Omental fat pad (tissue), 4 donors: ENCODE measurements around the gene TRIM40. TPM values are rescaled to one million over a fixed set of nuclear protein-coding genes. Genes with fewer than 3 reads are reported as not detected.

ENCODE experiments used
- ATAC-seq: fragments of 150-250 bp; one replicate; pipeline ENCODE4 v1.9.1; 2016; ENCODE audit warnings: mild to moderate bottlenecking, moderate library complexity; ENCODE audit not compliant: low FRiP score
- DNase-seq: peaks from one replicate; pipeline ENCODE4 v3.0.0-alpha.2; 2019; ENCODE audit warnings: low spot score
- CTCF ChIP-seq, 3 donors: fragments of 450-650 bp; IDR thresholded peaks; one replicate each; pipeline ENCODE4 v1.5.1; 2016 to 2017; ENCODE audit warnings: antibody characterized with exemption in 3 of 3, mild to moderate bottlenecking in 3 of 3, moderate library complexity in 2 of 3
- small RNA-seq: library from RNA; depleted of rRNA; stranded (forward); fragments of <200 nt; gene quantifications from one replicate; pipeline ENCODE3, GENCODE V24; 2016
- total RNA-seq, 4 donors: library from RNA; depleted of rRNA; stranded (reverse); fragments of >200 nt; gene quantifications; one replicate each; pipeline ENCODE4 v1.1.0, GENCODE V29; 2016

The TRIM40 gene
- total RNA-seq, 4 donors from 2014 or later, result not detected

- DNase-seq (no peak), ATAC-seq (no peak)
- no peak for TF ChIP-seq CTCF (IDR thresholded peaks at IDR 0.05)
Observed at GRCh38 chr6:30194797-30195690, 59.1 kb downstream of the TRIM40 start.

- DNase-seq, result no peak
- TF ChIP-seq CTCF (IDR thresholded peaks at IDR 0.05), result no peak
- ATAC-seq, result no peak
Observed at GRCh38 chr6:30195951-30196350, 60.0 kb downstream of the TRIM40 start.

- no peak for ATAC-seq
Observed at GRCh38 chr6:30196376-30196775, 60.4 kb downstream of the TRIM40 start.

More at GRCh38 chr6:30196376-30196775, 60.4 kb downstream of the TRIM40 start:
- no peak for TF ChIP-seq CTCF (IDR thresholded peaks at IDR 0.05)
- no peak for DNase-seq

Small RNAs within 50 kb of the gene (small RNA-seq; reads per million reads assigned to genes)
- gene RF00554, result not detected

Other genes with a start within 250 kb of the TRIM40 start
- gene HLA-A, start 193.6 kb upstream of the TRIM40 start, total RNA-seq, result 100 to 1,000 TPM; 354 to 771 (median 610) TPM
- 10 to 100 TPM; 22.5 to 39.2 (median 24.9) TPM for gene POLR1H, start 74.9 kb upstream of the TRIM40 start, total RNA-seq
- 10 to 100 TPM; 27.9 to 38.4 (median 30.7) TPM for gene PPP1R11, start 68.9 kb upstream of the TRIM40 start, total RNA-seq
- 1 to 10 TPM in 1 of 4 donors, under 1 TPM in 3; 0.36 to 1.7 (median 0.71) TPM for gene RNF39, start 60.4 kb upstream of the TRIM40 start, total RNA-seq
- gene TRIM31, start 23.1 kb upstream of the TRIM40 start, total RNA-seq, result not detected
- under 1 TPM in 1 of 4 donors, not detected in 3; 0.09 TPM for gene TRIM10, start 25.1 kb downstream of the TRIM40 start, total RNA-seq
- gene TRIM15, start 27.4 kb downstream of the TRIM40 start, total RNA-seq, result not detected
- 10 to 100 TPM; 32.5 to 45.7 (median 38.8) TPM for gene TRIM26, start 77.3 kb downstream of the TRIM40 start, total RNA-seq
- gene TRIM39, start 190.8 kb downstream of the TRIM40 start, total RNA-seq, result 10 to 100 TPM; 10.4 to 17.2 (median 15.2) TPM
- 10 to 100 TPM; 36.6 to 53.8 (median 48.1) TPM for gene RPP21, start 209.0 kb downstream of the TRIM40 start, total RNA-seq